ENCODE results near the gene SERPINB11.
"Not testable (repeated sequence)": the region's sequence is repeated elsewhere in the genome, so short reads cannot be mapped to it uniquely, and the experiment has no call there.

GRCh38 chr18:63658920-63659319 is 43.8 kb upstream of the SERPINB11 start:
- TF ChIP-seq POLR2A, POLR2AphosphoS5 (IDR thresholded peaks at IDR 0.05; ENCODE audit: low read depth, low read length): not testable (repeated sequence)

Data from GM12892 (cell line).